SK-N-SH (cell line): Measurements from ENCODE around the gene DUSP6. TPM values are rescaled to one million over a fixed set of nuclear protein-coding genes. Genes with fewer than 3 reads are reported as not detected.

Experiments
- CTCF ChIA-PET: fragments of 300-600, 350-600 bp; formaldehyde crosslinking; extraction: SDS; loops from one replicate; lab custom pipeline; 2021; lab: Yijun Ruan, JAX
- POLR2A ChIA-PET: fragments of 350-600 bp; sonication (Branson Sonifier 250); formaldehyde crosslinking; extraction: SDS; loops from one replicate; lab custom pipeline; 2020; ENCODE audit warnings: antibody characterized with exemption, inconsistent platforms; lab: Yijun Ruan, JAX
- DNase-seq: peaks from one replicate; pipeline ENCODE4 v3.0.0; 2012
- H2AFZ ChIP-seq: fragments of 200-600 bp; sonication (generic); 2 replicates; pipeline ENCODE4 v1.8.1; 2016; ENCODE audit warnings: antibody characterized with exemption, mild to moderate bottlenecking, low read depth
- H3F3A ChIP-seq: fragments of 200-600 bp; sonication (generic); replicated peaks from 2 replicates; pipeline ENCODE3; 2016; ENCODE audit warnings: antibody characterized with exemption, mild to moderate bottlenecking; ENCODE audit not compliant: insufficient read depth
- H3K27ac ChIP-seq, 2 experiments: fragments of 200-500 bp in 1 of 2; fragments of 200-600 bp in 1 of 2; sonication (Bioruptor generic) in 1 of 2; sonication (generic), shearing (Covaris generic) in 1 of 2; 2 replicates each; pipeline versions ENCODE4 v1.5.1 to v1.6.1; 2014 to 2016; ENCODE audit warnings: low read depth in 2 of 2, inconsistent platforms in 1 of 2, low read length in 1 of 2, mild to moderate bottlenecking in 1 of 2, mixed read lengths in 1 of 2
- H3K27me3 ChIP-seq: fragments of 200-600 bp; sonication (generic), shearing (Covaris generic); 2 replicates; pipeline ENCODE4 v1.6.1; 2016; ENCODE audit warnings: mixed run types; ENCODE audit not compliant: insufficient read depth
- H3K36me3 ChIP-seq, 2 experiments: fragments of 200-500 bp in 1 of 2; fragments of 200-600 bp in 1 of 2; sonication (Bioruptor generic) in 1 of 2; sonication (generic) in 1 of 2; replicated peaks in 1 of 2; 2 replicates each; pipeline versions ENCODE3 to v1.5.1; 2014 to 2016; ENCODE audit warnings: low read length in 1 of 2, mild to moderate bottlenecking in 1 of 2; ENCODE audit not compliant: insufficient read depth in 2 of 2, control insufficient read depth in 1 of 2
- H3K4me1 ChIP-seq, 2 experiments: fragments of 200-500 bp in 1 of 2; fragments of 200-600 bp in 1 of 2; sonication (Bioruptor generic) in 1 of 2; sonication (generic), shearing (Covaris generic) in 1 of 2; 2 replicates each; pipeline versions ENCODE4 v1.5.1 to v1.6.1; 2014 to 2016; ENCODE audit warnings: low read depth in 1 of 2, low read length in 1 of 2, mixed run types in 1 of 2; ENCODE audit not compliant: insufficient read depth in 2 of 2, control insufficient read depth in 1 of 2
- H3K4me2 ChIP-seq: fragments of 200-600 bp; sonication (generic), shearing (Covaris generic); 2 replicates; pipeline ENCODE4 v1.6.1; 2017; ENCODE audit warnings: mixed run types
- H3K4me3 ChIP-seq, 2 experiments: fragments of 200-500 bp in 1 of 2; fragments of 200-600 bp in 1 of 2; sonication (Bioruptor generic) in 1 of 2; sonication (generic), shearing (Covaris generic) in 1 of 2; 2 replicates each; pipeline versions ENCODE4 v1.5.1 to v1.8.1; 2014 to 2016; ENCODE audit warnings: low read depth in 2 of 2, inconsistent platforms in 1 of 2, low read length in 1 of 2, mild to moderate bottlenecking in 1 of 2, mixed read lengths in 1 of 2, moderate library complexity in 1 of 2
- H3K79me2 ChIP-seq: fragments of 200-600 bp; sonication (generic); 2 replicates; pipeline ENCODE4 v1.8.1; 2017; ENCODE audit warnings: mild to moderate bottlenecking; ENCODE audit not compliant: insufficient read depth
- H3K9ac ChIP-seq: fragments of 200-600 bp; sonication (generic); 2 replicates; pipeline ENCODE4 v1.6.1; 2017; ENCODE audit warnings: mixed run types
- H3K9me2 ChIP-seq: fragments of 200-600 bp; sonication (generic); 2 replicates; pipeline ENCODE4 v1.6.1; 2017; ENCODE audit warnings: mixed run types
- H3K9me3 ChIP-seq: fragments of 200-600 bp; sonication (generic); 2 replicates; pipeline ENCODE4 v1.6.1; 2017; ENCODE audit warnings: mixed run types, mild to moderate bottlenecking, moderate library complexity
- H4K20me1 ChIP-seq: fragments of 200-600 bp; sonication (generic); 2 replicates; pipeline ENCODE4 v1.6.1; 2017; ENCODE audit warnings: mild to moderate bottlenecking, mixed run types; ENCODE audit not compliant: insufficient read depth
- CHD2 ChIP-seq: fragments of 150-350 bp; IDR thresholded peaks from 2 replicates; pipeline ENCODE4 v1.6.1; 2018; ENCODE audit warnings: low read length; ENCODE audit not compliant: partially characterized antibody
- CTCF ChIP-seq: fragments of 200-600 bp; sonication (generic); IDR thresholded peaks from 2 replicates; pipeline ENCODE4 v1.6.1; 2017; ENCODE audit warnings: antibody characterized with exemption, mild to moderate bottlenecking, moderate library complexity
- ELF1 ChIP-seq: IDR thresholded peaks from 2 replicates; pipeline ENCODE4 v1.4.0; 2012
- EP300 ChIP-seq, 2 experiments: IDR thresholded peaks; 2 replicates each; pipeline versions ENCODE4 v1.4.0 to v1.6.1; 2012; ENCODE audit warnings: borderline replicate concordance in 1 of 2, low read depth in 1 of 2, low read length in 1 of 2
- EZH2phosphoT487 ChIP-seq: fragments of 200-600 bp; sonication (generic); IDR thresholded peaks from 2 replicates; pipeline ENCODE4 v1.6.1; 2017; ENCODE audit warnings: low read depth, mixed run types, mild to moderate bottlenecking, antibody characterized with exemption, moderate library complexity, borderline replicate concordance
- FOSL2 ChIP-seq: IDR thresholded peaks from 2 replicates; pipeline ENCODE4 v1.4.0; 2012; ENCODE audit warnings: low read depth, mild to moderate bottlenecking, moderate library complexity, borderline replicate concordance
- FOXM1 ChIP-seq: IDR thresholded peaks from 2 replicates; pipeline ENCODE4 v1.4.0; 2012; ENCODE audit warnings: low read depth, mild to moderate bottlenecking
- IRF3 ChIP-seq: fragments of 150-350 bp; IDR thresholded peaks from 2 replicates; pipeline ENCODE4 v1.6.1; 2016; ENCODE audit warnings: mild to moderate bottlenecking, low read depth, low read length
- JUND ChIP-seq: IDR thresholded peaks from 2 replicates; pipeline ENCODE4 v1.4.0; 2012
- MEF2A ChIP-seq: IDR thresholded peaks from 2 replicates; pipeline ENCODE4 v1.4.0; 2012; ENCODE audit warnings: low read depth, borderline replicate concordance
- PBX3 ChIP-seq: IDR thresholded peaks from 2 replicates; pipeline ENCODE4; 2012
- REST ChIP-seq: IDR thresholded peaks from 2 replicates; pipeline ENCODE4 v1.6.1; 2012; ENCODE audit warnings: mild to moderate bottlenecking, low read depth, low read length, moderate library complexity
- RXRA ChIP-seq: IDR thresholded peaks from 2 replicates; pipeline ENCODE4 v1.4.0; 2012; ENCODE audit warnings: low read depth, mild to moderate bottlenecking, borderline replicate concordance
- SIN3A ChIP-seq: IDR thresholded peaks from 2 replicates; pipeline ENCODE4 v1.6.1; 2012; ENCODE audit warnings: low read depth, mild to moderate bottlenecking, low read length, moderate library complexity, borderline replicate concordance
- TAF1 ChIP-seq: IDR thresholded peaks from 2 replicates; pipeline ENCODE4 v1.6.1; 2012; ENCODE audit warnings: low read depth, mild to moderate bottlenecking, low read length, moderate library complexity, borderline replicate concordance
- TCF12 ChIP-seq: IDR thresholded peaks from 2 replicates; pipeline ENCODE4 v1.4.0; 2012
- TEAD4 ChIP-seq: IDR thresholded peaks from 2 replicates; pipeline ENCODE4 v1.4.0; 2012; ENCODE audit warnings: mild to moderate bottlenecking, borderline replicate concordance; ENCODE audit not compliant: insufficient read depth
- USF2 ChIP-seq: fragments of 150-350 bp; IDR thresholded peaks from 2 replicates; pipeline ENCODE4 v1.6.1; 2017; ENCODE audit warnings: antibody characterized with exemption, low read length, low read depth, borderline replicate concordance
- YY1 ChIP-seq: IDR thresholded peaks from 2 replicates; pipeline ENCODE4 v1.4.0; 2012; ENCODE audit warnings: low read depth, mild to moderate bottlenecking
- ZBTB33 ChIP-seq: IDR thresholded peaks from 2 replicates; pipeline ENCODE4 v1.4.0; 2012; ENCODE audit warnings: low read depth, borderline replicate concordance
- WGBS: methylation state at CpG from one replicate; pipeline ENCODE4 v1.1.6; 2017; ENCODE audit warnings: low lambda C conversion rate; 5-methylcytosine and 5-hydroxymethylcytosine counted together
- polyA plus RNA-seq, 3 experiments: library from polyadenylated mRNA; depleted of rRNA; stranded (reverse); fragments of >200 nt; gene quantifications; 2 replicates each; pipeline ENCODE4 v1.2.3, GENCODE V29; 2012

Gene DUSP6
- 64.8 and 71.4 TPM in 2 replicates for polyA plus RNA-seq (2012; rRNA removed)
- 37.6 and 45.0 TPM in 2 replicates for polyA plus RNA-seq (2012; cell fraction: cytosol; rRNA removed)
- 225 and 270 TPM in 2 replicates for polyA plus RNA-seq (2012; cell fraction: nucleus; rRNA removed)

- H3K79me2 ChIP-seq, result peaks cover 81% of the 10 kb centered on the region
- H3K36me3 ChIP-seq, result peaks cover 27 to 28% of the 10 kb centered on the region in 2 experiments
- DNase-seq, result peak; percentile 93
- no peak within 1 kb of the TSS for H2AFZ ChIP-seq
- no peaks in the 10 kb centered on the region for H3K9me3 ChIP-seq
- peak within 1 kb of the TSS; percentile 98 to 100 for H3K27ac ChIP-seq
- peaks cover 22 to 43% of the 10 kb centered on the region in 2 experiments; a peak in 3 of 4 replicates for H3K4me1 ChIP-seq
- CTCF ChIA-PET, result interaction anchor here (0.7 to 2.7 kb wide), 15 partner anchors 14 to 335 kb away, joined by 3 to 14 read pairs (median 4); partner anchors contain the start of gene GALNT4
- peak within 1 kb of the TSS; percentile 97 for H3K9ac ChIP-seq
- peaks cover 11% of the 10 kb centered on the region for H3F3A ChIP-seq
- H4K20me1 ChIP-seq, result peaks cover 44% of the 10 kb centered on the region
- peak within 1 kb of the TSS; percentile 93 for H3K4me2 ChIP-seq
- H3K9me2 ChIP-seq, result no peaks in the 10 kb centered on the region
- under 1% methylated on average over 34 of the region's 34 CpGs for WGBS
- peak within 1 kb of the TSS; percentile 94 to 99 for H3K4me3 ChIP-seq
- POLR2A ChIA-PET, result interaction anchor here (0.6 to 2.5 kb wide), 20 partner anchors 10 to 335 kb away, joined by 3 to 11 read pairs (median 4); no protein-coding TSS in a partner anchor
- H3K27me3 ChIP-seq, result no peaks in the 10 kb centered on the region
- TF ChIP-seq RXRA, result peak; percentile 57; the same call in 1 of the 2 replicates
- TF ChIP-seq REST, result peak; percentile 48; the same call in 1 of the 2 replicates
- TF ChIP-seq ELF1, result peak; percentile 58
- no peak for TF ChIP-seq USF2
- no peak for TF ChIP-seq YY1
- peak; percentile 79; the same call in 1 of the 2 replicates for TF ChIP-seq TAF1
- TF ChIP-seq FOSL2, result peak; percentile 71
- TF ChIP-seq TCF12, result peak; percentile 87
- TF ChIP-seq TEAD4, result peak; percentile 79; the same call in 1 of the 2 replicates
- no peak for TF ChIP-seq CHD2
- peak; percentile 89; the same call in 1 of the 2 replicates for TF ChIP-seq MEF2A
- TF ChIP-seq IRF3, result peak; percentile 55
- TF ChIP-seq SIN3A, result no peak
- TF ChIP-seq EP300 (IDR thresholded peaks at IDR 0.05; ENCODE audit: borderline replicate concordance in 1 of 2, low read depth in 1 of 2, low read length in 1 of 2), result peak; percentile 75 to 78; a peak in 2 of 4 replicates
- TF ChIP-seq CTCF, result no peak
- TF ChIP-seq FOXM1, result peak; percentile 38; the same call in 1 of the 2 replicates
- TF ChIP-seq PBX3, result peak; percentile 90
- no peak for TF ChIP-seq ZBTB33
- TF ChIP-seq EZH2phosphoT487, result no peak
- TF ChIP-seq JUND, result peak; percentile 79
These were observed at the start of gene DUSP6 for GRCh38 chr12:89352492-89353187. Gene DUSP6 (minus strand): TSS chr12:89352501. CDS start chr12:89352039, 462 bp downstream.
